K562 (cell line): Measurements from ENCODE around the gene MOB3B. TPM values are rescaled to one million over a fixed set of nuclear protein-coding genes. Genes with fewer than 3 reads are reported as not detected.

Source experiments
- CHD4 ChIP-seq: fragments of 200-600 bp; sonication (generic); IDR thresholded peaks from 3 replicates; pipeline ENCODE4 v1.6.1; 2012; ENCODE audit warnings: low read depth, mild to moderate bottlenecking, mixed read lengths, low read length, inconsistent platforms; ENCODE audit not compliant: insufficient read depth, insufficient replicate concordance, poor library complexity, severe bottlenecking
- FOXO4 ChIP-seq: fragments of 450-650 bp; formaldehyde crosslinking; IDR thresholded peaks from 2 replicates; pipeline ENCODE4 v1.4.0; 2020; ENCODE audit warnings: mild to moderate bottlenecking, moderate library complexity
- REST ChIP-seq, 2 experiments: fragments of 450-650 bp; formaldehyde crosslinking in 1 of 2; IDR thresholded peaks; 2 replicates each; pipeline versions ENCODE4 v1.4.0 to v1.6.1; 2014 to 2020; ENCODE audit warnings: mild to moderate bottlenecking in 2 of 2, borderline replicate concordance in 1 of 2, low read depth in 1 of 2
- SMARCA5 ChIP-seq: fragments of 450-650 bp; IDR thresholded peaks from 2 replicates; pipeline ENCODE4 v1.6.1; 2016
- TBL1XR1 ChIP-seq, 2 experiments: IDR thresholded peaks; 2 replicates each; pipeline ENCODE4 v1.6.1; 2012; ENCODE audit warnings: improper control_type of control experiment in 2 of 2, low read length in 2 of 2, mild to moderate bottlenecking in 1 of 2
- polyA plus RNA-seq, 8 experiments: library from polyadenylated mRNA; depleted of rRNA in 4 of 8; stranded (reverse) in 5 of 8; unstranded in 3 of 8; fragments of >200 nt; fragmentation: Nextera tagmentation in 2 of 8; fragmentation: Illumina TruSeq in 1 of 8; extraction: Ambion mirVana in 2 of 8; extraction: Trizol in 1 of 8; gene quantifications; 2 replicates each; pipeline versions ENCODE4 v1.2.1 to v1.2.3, GENCODE V29; 2011 to 2014; ENCODE audit warnings: inconsistent platforms in 1 of 8, missing spikeins in 1 of 8
- total RNA-seq, 7 experiments: library from RNA; depleted of rRNA in 6 of 7; stranded (reverse); fragments of >200 nt in 6 of 7; fragmentation: Illumina TruSeq in 2 of 7; extraction: Trizol in 2 of 7; gene quantifications; 2 replicates each; pipeline versions ENCODE4 v1.2.1 to v1.2.3, GENCODE V29; 2011 to 2021; ENCODE audit warnings: low replicate concordance in 1 of 7
- TF ChIP-seq, protein P1 (sequence below), 2 experiments: fragments of 450-650 bp; IDR thresholded peaks; 2 replicates each; pipeline ENCODE4 v1.6.1; 2016; ENCODE audit warnings: mild to moderate bottlenecking in 2 of 2, borderline replicate concordance in 1 of 2, low read depth in 1 of 2, moderate library complexity in 1 of 2

The MOB3B gene
- total and polyA plus RNA-seq, 9 of the 15 experiments (the other 6 are each of a cell fraction or from before 2014, with no cell fraction given): 3.6 to 12.8 (median 7.2) TPM

GRCh38 chr9:27339661-27340284 lies 189.8 kb downstream of the MOB3B start (continued):
- TF ChIP-seq REST (IDR thresholded peaks at IDR 0.05; ENCODE audit: borderline replicate concordance) (no peak), REST (CRISPR knock-in tag; IDR thresholded peaks at IDR 0.05; ENCODE audit: low read depth) (no peak), TBL1XR1 (IDR thresholded peaks at IDR 0.05; ENCODE audit: low read length in 2 of 2) (no peak), SMARCA5 (no peak), CHD4 (no peak), FOXO4 (CRISPR knock-in tag) (no peak)
- TF ChIP-seq, protein P1, sequence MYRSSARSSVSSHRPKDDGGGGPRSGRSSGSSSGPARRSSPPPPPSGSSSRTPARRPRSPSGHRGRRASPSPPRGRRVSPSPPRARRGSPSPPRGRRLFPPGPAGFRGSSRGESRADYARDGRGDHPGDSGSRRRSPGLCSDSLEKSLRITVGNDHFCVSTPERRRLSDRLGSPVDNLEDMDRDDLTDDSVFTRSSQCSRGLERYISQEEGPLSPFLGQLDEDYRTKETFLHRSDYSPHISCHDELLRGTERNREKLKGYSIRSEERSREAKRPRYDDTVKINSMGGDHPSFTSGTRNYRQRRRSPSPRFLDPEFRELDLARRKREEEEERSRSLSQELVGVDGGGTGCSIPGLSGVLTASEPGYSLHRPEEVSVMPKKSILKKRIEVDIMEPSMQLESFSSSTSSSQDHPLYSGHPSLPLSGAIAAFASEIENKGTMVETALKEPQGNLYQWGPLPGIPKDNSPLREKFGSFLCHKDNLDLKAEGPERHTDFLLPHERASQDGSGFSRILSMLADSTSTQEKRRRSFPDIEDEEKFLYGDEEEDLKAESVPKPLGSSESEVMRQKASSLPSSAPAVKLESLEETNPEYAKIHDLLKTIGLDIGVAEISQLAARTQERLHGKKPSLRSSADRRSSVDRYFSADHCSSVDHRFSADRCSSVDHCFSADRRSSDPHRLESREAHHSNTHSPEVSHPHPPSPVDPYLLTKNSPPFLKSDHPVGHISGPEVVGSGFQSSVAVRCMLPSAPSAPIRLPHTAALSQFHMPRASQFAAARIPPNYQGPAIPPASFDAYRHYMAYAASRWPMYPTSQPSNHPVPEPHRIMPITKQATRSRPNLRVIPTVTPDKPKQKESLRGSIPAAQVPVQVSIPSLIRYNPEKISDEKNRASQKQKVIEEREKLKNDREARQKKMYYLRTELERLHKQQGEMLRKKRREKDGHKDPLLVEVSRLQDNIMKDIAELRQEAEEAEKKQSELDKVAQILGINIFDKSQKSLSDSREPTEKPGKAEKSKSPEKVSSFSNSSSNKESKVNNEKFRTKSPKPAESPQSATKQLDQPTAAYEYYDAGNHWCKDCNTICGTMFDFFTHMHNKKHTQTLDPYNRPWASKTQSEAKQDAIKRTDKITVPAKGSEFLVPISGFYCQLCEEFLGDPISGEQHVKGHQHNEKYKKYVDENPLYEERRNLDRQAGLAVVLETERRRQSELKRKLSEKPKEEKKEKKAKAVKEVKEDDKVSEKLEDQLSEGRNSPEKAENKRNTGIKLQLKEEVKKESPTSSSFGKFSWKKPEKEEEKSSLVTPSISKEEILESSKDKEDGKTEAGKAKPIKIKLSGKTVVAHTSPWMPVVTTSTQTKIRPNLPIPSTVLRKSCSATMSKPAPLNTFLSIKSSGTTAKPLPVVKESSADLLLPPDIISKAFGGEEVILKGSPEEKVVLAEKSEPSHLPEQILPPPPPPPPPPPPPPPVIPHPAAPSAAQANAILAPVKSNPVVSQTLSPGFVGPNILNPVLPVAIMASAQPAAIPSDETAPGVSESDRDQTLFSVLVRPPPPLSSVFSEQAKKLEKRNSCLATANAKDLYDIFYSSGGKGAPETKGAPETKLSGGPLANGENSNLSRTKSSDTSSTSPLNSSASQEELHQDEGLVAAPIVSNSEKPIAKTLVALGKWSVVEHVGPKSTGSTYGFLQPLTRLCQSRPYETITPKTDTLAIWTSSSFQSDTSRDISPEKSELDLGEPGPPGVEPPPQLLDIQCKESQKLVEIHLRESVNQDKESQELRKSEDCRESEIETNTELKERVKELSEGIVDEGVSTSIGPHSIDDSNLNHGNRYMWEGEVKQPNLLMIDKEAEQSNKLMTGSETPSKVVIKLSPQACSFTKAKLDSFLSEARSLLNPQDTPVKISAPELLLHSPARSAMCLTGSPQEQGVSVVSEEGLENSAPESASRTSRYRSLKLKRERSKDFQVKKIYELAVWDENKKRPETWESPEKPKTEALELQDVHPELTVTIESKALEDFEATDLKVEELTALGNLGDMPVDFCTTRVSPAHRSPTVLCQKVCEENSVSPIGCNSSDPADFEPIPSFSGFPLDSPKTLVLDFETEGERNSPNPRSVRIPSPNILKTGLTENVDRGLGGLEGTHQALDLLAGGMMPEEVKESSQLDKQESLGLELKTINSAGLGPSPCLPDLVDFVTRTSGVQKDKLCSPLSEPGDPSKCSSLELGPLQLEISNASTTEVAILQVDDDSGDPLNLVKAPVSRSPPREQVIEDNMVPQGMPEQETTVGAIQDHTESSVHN (IDR thresholded peaks at IDR 0.05; ENCODE audit: borderline replicate concordance in 1 of 2, low read depth in 1 of 2): no peak
